Measurements from ENCODE around the gene PCGF5. TPM values are rescaled to one million over a fixed set of nuclear protein-coding genes. Genes with fewer than 3 reads are reported as not detected.

The PCGF5 gene
- total RNA-seq, 1 experiment from 2014 or later: 17.3 TPM

DNA sequence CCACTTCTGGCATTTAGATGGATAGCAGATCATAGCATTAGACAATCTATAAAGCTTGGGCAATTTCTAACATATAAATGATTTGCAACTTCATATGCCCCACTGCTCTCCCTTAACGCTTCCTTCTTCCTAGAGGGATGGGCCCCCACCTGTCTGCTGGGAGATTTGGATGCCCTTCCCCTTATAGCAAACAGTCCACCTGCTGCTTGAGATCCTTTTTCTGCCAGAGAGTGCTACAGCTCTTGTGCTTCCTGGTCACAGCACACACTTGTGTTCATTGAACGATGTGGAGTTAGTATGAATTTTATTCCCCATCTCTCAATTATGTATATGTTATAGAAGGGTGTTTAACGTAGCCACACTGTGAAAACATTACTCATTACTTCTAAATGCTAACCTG, 10.4 kb upstream of the PCGF5 start:
- intact Hi-C loops (cut with micrococcal nuclease; ENCODE audit: unreplicated experiment): no loop called here
- no TSS peak for BruUV-seq (replicated peaks)

DNA sequence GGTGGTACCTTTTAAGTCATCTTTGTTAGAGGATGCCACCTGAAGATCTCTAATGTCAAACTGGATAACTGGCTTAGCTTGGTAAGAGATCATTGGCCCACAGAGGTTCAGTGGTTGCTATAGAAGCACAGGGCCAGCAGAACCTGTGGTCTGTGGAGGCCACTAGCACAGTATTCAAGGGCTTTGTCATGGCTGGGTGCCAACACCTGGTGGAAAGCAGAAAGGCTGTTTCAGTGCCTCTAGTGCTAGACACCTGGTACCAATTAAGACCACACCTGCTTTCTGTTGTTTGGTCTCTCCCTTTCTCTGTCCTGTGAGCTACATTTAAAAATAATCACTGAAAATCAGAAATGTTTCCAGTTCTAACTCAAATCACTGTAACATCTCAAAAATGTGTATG, 10.0 kb upstream of the PCGF5 start:
- no peak for TF ChIP-seq EZH2 (IDR thresholded peaks at IDR 0.05; ENCODE audit: borderline replicate concordance, low read depth, low read length, poor library complexity, severe bottlenecking)
- TF ChIP-seq, protein P1, sequence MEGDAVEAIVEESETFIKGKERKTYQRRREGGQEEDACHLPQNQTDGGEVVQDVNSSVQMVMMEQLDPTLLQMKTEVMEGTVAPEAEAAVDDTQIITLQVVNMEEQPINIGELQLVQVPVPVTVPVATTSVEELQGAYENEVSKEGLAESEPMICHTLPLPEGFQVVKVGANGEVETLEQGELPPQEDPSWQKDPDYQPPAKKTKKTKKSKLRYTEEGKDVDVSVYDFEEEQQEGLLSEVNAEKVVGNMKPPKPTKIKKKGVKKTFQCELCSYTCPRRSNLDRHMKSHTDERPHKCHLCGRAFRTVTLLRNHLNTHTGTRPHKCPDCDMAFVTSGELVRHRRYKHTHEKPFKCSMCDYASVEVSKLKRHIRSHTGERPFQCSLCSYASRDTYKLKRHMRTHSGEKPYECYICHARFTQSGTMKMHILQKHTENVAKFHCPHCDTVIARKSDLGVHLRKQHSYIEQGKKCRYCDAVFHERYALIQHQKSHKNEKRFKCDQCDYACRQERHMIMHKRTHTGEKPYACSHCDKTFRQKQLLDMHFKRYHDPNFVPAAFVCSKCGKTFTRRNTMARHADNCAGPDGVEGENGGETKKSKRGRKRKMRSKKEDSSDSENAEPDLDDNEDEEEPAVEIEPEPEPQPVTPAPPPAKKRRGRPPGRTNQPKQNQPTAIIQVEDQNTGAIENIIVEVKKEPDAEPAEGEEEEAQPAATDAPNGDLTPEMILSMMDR (conservative IDR thresholded peaks at IDR 0.05; ENCODE audit: low read depth, low read length): no peak
- no peak overlapping the region for H3K4me3 ChIP-seq (ENCODE audit: low read depth, low read length, poor library complexity, severe bottlenecking)
- H3K27me3 ChIP-seq (replicated peaks; ENCODE audit: insufficient read depth, low read depth, low read length, poor library complexity): peaks cover 45% of the 10 kb centered on the region
- CTCF ChIA-PET: no interaction called here
- BruUV-seq (replicated peaks): no TSS peak
- POLR2A ChIA-PET (ENCODE audit: low non-redundant PET): no interaction called here
- H3K9me3 ChIP-seq (ENCODE audit: low read depth, low read length, poor library complexity, severe bottlenecking): no peaks in the 10 kb centered on the region
- no peak overlapping the region for H3K27ac ChIP-seq (ENCODE audit: low read depth, low read length, poor library complexity, severe bottlenecking)
- H3K4me1 ChIP-seq (ENCODE audit: insufficient read depth, low read length, poor library complexity, severe bottlenecking): no peaks in the 10 kb centered on the region
- intact Hi-C loops (cut with micrococcal nuclease; ENCODE audit: unreplicated experiment): no loop called here
- DNase-seq (ENCODE audit: low spot score): no peak
- H3K36me3 ChIP-seq (ENCODE audit: insufficient read depth, low read length, poor library complexity, severe bottlenecking): no peaks in the 10 kb centered on the region

More for the DNA sequence above, 10.4 kb upstream of the PCGF5 start:
- Histone ChIP-seq H3K4me3 (ENCODE audit: low read depth, low read length, poor library complexity, severe bottlenecking) (no peak overlapping the region), H3K27ac (ENCODE audit: low read depth, low read length, poor library complexity, severe bottlenecking) (no peak overlapping the region), H3K4me1 (ENCODE audit: insufficient read depth, low read length, poor library complexity, severe bottlenecking) (no peaks in the 10 kb centered on the region), H3K9me3 (ENCODE audit: low read depth, low read length, poor library complexity, severe bottlenecking) (no peaks in the 10 kb centered on the region), H3K36me3 (ENCODE audit: insufficient read depth, low read length, poor library complexity, severe bottlenecking) (no peaks in the 10 kb centered on the region), H3K27me3 (replicated peaks; ENCODE audit: insufficient read depth, low read depth, low read length, poor library complexity) (peaks cover 41% of the 10 kb centered on the region)
- TF ChIP-seq EZH2 (IDR thresholded peaks at IDR 0.05; ENCODE audit: borderline replicate concordance, low read depth, low read length, poor library complexity, severe bottlenecking): no peak
- TF ChIP-seq, protein P1 (conservative IDR thresholded peaks at IDR 0.05; ENCODE audit: low read depth, low read length): no peak
- CTCF ChIA-PET: no interaction called here
- POLR2A ChIA-PET (ENCODE audit: low non-redundant PET): no interaction called here
- no peak for DNase-seq (ENCODE audit: low spot score)

DNA sequence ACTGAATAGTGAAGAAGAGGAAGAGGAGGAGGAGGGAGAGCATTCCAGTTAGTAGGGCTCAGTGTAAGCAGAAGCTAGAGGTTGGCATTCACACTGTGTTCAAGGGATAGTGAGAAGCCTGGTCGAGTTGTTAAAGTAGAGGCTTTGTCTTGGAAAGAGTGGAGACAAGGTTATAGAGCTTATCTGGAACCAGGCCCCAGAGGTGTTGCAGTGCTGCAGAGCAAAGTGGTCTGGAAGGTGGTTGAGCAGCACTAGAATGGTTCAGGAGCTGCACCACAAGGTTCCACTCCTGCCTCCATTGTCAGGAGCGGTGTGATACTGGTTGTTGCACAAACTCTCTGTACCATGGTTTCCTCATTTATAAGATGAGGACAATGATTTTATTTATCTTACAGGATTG, 8.8 kb upstream of the PCGF5 start:
- CTCF ChIA-PET: no interaction called here

More for the DNA sequence above, 8.8 kb upstream of the PCGF5 start:
- H3K4me1 ChIP-seq (ENCODE audit: insufficient read depth, low read length, poor library complexity, severe bottlenecking): no peaks in the 10 kb centered on the region
- H3K9me3 ChIP-seq (ENCODE audit: low read depth, low read length, poor library complexity, severe bottlenecking): no peaks in the 10 kb centered on the region
- TF ChIP-seq, protein P1 (conservative IDR thresholded peaks at IDR 0.05; ENCODE audit: low read depth, low read length): no peak
- TF ChIP-seq EZH2 (IDR thresholded peaks at IDR 0.05; ENCODE audit: borderline replicate concordance, low read depth, low read length, poor library complexity, severe bottlenecking): no peak
- peaks cover 44% of the 10 kb centered on the region for H3K27me3 ChIP-seq (replicated peaks; ENCODE audit: insufficient read depth, low read depth, low read length, poor library complexity)
- no peak for DNase-seq (ENCODE audit: low spot score)
- H3K27ac ChIP-seq (ENCODE audit: low read depth, low read length, poor library complexity, severe bottlenecking): no peak overlapping the region
- no TSS peak for BruUV-seq (replicated peaks)
- no peaks in the 10 kb centered on the region for H3K36me3 ChIP-seq (ENCODE audit: insufficient read depth, low read length, poor library complexity, severe bottlenecking)
- intact Hi-C loops (cut with micrococcal nuclease; ENCODE audit: unreplicated experiment): no loop called here
- no peak overlapping the region for H3K4me3 ChIP-seq (ENCODE audit: low read depth, low read length, poor library complexity, severe bottlenecking)
- POLR2A ChIA-PET (ENCODE audit: low non-redundant PET): no interaction called here

Data from A673 (cell line).